ENCODE results near the gene GNAI3.

The GNAI3 gene

DNA sequence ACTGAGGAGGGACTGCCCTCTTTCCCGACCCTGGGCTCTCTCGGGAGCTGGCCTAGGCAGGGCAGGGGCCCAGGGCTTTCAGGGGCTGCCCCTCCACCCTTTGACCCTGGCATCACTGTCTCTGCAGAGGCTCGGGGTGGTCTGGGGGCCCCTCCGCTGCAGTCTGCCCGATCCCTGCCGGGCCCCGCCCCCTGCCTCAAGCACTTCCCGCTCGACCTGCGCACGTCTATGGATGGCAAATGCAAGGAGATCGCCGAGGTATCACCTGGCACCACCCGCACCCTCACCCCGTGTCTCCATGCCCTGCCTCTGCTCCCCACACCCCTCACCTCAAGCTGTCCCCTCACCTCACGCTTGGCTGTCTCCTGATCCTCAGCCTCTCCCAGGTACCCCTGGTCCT, 76.8 kb downstream of the GNAI3 start:
- no peak for DNase-seq

DNA sequence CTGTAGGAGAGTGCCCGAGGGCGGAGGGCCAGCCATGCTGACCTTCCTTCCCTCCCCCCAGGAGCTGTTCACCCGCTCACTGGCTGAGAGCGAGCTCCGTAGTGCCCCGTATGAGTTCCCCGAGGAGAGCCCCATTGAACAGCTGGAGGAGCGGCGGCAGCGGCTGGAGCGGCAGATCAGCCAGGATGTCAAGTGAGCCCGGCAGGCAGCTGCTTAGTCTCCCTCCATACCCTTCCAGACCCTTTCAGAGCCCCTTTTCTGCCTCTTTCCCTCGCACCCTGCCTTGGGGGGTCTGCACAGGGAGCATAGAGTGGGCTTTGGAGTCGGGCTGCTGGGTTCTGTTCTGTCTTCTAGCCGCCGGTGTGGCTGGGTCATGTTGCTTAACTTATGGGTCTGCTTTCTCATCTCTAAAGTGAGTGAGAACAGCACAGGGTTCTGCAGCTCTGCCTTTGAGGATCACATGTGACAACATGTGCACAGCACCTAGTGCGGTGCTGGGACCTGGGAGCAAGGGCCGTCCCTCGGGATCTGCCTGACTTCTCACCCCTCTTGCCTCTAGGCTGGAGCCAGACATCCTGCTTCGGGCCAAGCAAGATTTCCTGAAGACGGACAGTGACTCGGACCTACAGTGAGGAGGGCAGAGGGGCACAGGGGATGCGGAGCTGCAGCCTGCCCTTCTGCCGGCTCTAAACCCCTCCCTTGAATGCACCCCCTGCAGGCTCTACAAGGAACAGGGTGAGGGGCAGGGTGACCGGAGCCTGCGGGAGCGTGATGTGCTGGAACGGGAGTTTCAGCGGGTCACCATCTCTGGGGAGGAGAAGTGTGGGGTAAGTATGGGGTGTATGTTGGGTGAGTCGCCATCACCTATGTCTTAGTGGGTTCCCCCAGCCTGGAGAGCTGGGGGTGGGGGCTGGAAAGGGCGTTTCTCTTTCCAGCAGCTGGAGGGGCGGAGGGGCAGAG, 77.5 kb downstream of the GNAI3 start:
- DNase-seq, result no peak

DNA sequence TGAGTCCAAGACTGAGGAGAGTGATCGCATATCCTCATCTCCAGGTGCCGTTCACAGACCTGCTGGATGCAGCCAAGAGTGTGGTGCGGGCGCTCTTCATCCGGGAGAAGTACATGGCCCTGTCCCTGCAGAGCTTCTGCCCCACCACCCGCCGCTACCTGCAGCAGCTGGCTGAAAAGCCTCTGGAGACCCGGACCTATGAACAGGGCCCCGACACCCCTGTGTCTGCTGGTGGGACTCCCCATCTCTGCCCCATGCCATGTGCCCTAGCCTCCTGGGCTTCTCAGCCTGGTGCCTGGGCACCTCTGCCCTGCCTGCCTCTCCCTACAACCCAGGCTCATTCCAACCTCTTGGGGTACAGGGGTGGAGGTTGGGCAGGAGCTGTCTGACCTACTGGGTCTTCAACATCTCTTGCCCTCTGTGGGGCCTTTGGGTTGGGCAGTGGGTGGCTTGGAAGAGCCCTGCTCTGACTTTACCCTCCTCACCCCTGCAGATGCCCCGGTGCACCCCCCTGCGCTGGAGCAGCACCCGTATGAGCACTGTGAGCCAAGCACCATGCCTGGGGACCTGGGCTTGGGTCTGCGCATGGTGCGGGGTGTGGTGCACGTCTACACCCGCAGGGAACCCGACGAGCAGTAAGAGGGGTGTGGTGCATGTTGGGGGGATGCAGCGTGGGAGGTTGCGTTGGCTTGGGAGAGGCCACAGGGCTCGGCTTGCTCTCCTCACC, 78.4 kb downstream of the GNAI3 start:
- DNase-seq, result no peak

DNA sequence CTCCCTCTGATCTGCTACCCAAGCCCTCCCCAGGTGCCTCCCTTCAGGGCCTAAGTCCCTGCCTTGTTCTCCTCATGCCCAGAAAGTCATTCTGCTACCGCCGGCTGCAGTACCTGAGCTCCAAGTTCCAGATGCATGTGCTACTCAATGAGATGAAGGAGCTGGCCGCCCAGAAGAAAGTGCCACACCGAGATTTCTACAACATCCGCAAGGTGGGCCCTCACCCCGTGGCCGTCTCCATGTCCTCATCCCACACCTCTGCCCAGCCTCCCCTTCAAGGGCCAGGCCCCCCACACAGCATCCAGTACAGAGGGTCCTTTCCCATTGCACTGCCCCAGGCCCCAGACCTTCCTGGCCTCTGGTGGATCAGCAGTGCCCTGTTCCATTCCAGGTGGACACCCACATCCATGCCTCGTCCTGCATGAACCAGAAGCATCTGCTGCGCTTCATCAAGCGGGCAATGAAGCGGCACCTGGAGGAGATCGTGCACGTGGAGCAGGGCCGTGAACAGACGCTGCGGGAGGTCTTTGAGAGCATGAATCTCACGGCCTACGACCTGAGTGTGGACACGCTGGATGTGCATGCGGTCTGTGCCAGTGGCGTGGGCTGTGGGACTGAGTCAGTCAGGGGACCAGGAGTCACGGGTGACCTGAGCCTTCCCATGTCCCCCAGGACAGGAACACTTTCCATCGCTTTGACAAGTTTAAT, 79.4 kb downstream of the GNAI3 start:
- no peak for DNase-seq

DNA sequence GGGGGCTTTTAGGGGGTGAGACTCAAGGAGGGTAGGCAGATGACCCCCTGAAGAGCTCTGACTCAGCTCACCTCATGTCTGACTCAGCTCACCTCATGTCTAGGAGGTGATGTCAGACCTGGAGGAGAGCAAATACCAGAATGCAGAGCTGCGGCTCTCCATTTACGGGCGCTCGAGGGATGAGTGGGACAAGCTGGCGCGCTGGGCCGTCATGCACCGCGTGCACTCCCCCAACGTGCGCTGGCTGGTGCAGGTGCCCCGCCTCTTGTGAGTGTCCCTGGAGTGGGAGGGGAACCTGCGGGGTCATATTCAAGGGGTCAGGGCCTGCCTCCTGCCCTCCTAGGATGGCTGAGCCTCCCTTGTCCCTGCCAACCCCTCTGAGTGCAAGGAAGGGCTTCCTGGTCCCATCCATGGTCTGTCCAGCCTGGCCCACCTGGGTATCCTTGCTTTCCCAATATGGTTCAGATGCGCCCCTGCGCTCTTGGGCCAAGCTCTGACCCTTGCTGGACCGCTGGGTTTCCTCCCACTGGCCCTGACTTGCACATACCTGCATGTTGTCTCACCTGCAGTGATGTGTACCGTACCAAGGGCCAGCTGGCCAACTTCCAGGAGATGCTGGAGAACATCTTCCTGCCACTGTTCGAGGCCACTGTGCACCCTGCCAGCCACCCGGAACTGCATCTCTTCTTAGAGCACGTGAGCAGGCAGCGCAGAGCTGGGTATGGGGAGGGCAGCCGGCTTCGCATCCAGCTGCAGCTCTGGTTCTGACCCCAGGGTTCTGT, 80.3 kb downstream of the GNAI3 start:
- no peak for DNase-seq

DNA sequence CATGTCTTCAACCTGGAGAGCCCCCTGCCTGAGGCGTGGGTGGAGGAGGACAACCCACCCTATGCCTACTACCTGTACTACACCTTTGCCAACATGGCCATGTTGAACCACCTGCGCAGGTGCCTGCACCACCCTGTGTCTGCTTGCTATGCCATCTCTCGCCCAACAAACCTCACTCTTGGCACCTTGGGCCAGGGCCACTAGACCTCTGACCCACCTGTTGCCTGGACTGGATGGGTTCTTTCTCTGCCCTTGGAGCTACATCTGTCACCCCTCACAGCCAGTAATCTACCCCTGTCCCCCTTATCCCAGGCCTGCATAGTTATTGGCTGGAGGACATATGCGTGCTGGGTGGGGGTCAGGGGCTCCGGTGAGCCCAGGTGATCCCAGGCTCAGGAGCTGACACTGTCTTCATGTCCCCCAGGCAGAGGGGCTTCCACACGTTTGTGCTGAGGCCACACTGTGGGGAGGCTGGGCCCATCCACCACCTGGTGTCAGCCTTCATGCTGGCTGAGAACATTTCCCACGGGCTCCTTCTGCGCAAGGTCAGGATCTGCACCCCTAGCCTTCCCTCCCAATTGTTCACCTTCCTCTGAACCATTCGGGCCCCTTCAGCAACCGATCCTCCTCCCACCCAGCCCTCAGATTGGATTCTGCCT, 81.1 kb downstream of the GNAI3 start:
- DNase-seq, result no peak

DNA sequence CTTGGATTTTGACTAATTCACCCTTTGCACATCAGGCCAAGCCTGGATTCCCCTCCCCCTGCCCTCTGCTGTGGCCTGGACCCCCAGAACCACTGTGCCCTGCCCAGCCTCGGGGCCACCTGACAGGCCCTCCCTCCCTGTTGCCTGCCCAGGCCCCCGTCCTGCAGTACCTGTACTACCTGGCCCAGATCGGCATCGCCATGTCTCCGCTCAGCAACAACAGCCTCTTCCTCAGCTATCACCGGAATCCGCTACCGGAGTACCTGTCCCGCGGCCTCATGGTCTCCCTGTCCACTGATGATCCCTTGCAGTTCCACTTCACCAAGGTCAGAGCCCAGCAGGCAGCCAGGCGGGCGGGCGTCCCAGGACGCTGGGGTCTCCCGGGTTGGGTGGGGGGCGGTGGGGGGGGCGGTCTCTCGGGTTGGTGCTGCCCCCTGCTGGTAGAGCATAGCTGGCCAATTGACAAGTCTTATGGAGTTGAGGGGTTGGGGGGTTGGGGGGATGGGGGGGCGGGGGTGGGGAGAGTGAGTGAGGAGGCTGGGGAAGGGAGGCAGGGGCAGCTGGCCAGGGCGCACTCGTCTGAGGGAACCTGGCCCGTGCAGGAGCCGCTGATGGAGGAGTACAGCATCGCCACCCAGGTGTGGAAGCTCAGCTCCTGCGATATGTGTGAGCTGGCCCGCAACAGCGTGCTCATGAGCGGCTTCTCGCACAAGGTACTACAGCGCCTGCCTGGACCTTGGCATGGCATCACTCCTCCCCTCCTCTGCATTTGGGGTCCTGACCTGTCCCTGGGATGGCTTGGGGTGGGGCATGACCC, 81.9 kb downstream of the GNAI3 start:
- no peak for DNase-seq

DNA sequence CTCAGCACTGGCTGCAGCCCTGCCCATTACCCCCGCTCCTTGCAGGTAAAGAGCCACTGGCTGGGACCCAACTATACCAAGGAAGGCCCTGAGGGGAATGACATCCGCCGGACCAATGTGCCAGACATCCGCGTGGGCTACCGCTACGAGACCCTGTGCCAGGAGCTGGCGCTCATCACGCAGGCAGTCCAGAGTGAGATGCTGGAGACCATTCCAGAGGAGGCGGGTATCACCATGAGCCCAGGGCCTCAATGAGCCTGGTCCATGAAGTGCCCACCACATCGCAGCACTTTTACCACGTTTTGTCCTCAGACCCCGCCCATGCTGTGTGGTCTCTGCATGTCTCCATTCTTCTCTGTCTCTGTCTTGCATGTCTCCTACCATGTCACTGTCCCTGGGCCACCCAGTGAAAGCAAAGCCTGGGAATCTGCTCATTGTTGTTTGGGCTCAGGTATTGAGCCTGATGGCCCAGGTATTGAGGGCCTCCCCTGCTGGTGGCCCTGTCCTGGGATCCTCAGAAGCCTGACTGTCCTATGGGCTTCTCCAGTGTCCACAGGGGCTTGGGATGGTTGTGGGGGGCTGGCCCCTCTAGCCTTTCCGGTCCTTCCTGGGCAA, 82.6 kb downstream of the GNAI3 start:
- no peak for DNase-seq

DNA sequence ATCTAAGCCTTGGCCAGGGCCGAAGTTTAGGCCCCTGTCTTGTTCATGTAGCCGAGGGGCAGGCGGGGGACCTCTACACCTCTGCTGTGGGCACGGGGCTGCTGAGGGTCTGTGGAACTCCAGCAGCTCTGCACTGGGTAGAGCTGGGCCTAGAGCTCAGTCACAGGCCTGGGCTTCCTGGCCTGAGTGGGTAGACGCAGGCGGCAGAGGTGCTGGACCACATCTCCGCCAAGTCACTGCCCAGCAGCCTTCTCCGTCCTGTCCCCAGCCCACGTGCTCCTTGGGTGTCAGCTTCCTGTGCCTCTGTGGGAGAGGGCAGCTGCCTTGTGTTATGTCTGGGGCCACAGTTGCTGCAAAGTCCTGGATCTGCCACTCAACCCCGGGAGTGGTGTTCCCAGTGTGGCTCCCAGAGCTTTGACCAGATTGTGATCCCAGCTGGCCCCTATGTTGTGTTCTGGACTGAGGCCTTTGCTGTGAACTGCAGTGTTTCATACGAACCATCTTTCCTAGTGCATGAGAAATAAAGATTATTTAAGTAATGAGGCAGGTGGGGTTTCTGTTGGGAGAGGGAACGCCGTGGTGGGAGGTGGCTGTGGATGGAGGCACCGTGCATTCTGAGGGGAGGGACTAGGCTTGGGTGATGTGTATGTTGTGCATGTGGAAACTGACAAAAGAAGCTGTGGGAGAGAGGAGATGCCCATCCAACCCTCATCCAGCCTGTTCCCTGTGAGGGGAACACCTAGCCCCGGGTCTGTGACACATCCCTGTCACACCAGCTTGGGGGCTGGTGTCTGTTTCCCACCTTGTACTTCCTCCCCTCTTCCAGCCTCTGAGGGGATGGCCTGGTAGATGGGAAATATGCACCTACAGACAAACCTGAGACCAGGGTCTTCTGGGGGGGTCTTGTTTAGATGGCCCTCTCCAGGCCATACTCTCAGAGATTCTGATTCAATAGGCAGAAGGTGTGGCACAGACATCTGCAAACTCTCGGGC, 83.4 kb downstream of the GNAI3 start:
- DNase-seq, result no peak

DNA sequence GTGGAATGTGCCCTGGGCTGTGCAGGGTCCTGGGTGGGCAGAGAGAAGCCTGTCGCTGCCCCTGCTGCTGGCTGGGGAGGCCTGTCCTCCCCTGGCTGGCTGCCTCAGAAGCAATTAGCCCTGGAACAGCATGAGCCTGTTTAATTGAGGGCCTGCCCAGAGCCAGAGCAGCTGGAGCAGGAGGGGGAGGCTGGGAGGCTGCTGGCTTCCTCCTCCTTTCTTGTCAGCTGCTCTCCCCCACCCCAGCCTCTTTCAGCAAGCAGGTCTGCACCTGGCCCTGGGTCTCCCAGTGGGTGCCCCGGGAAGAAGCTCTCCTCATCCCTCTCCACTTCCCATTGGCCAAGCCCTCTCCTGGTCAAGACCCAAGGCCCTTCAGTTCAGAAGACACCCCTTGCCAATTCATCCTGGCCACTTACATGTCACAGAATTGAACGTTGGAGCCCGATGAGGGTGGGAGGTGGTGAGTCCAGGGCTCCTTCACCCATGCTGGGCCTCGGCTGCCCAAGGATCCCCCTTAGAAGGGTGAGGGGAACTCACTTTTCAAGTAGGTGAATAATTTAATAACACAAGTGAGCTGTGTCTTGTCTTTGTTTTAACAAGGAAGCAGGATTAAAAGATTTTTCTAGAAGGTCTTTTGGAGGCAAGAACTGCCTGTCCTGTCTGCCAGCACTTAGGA, 84.4 kb downstream of the GNAI3 start:
- peak; percentile 94 for DNase-seq

DNA sequence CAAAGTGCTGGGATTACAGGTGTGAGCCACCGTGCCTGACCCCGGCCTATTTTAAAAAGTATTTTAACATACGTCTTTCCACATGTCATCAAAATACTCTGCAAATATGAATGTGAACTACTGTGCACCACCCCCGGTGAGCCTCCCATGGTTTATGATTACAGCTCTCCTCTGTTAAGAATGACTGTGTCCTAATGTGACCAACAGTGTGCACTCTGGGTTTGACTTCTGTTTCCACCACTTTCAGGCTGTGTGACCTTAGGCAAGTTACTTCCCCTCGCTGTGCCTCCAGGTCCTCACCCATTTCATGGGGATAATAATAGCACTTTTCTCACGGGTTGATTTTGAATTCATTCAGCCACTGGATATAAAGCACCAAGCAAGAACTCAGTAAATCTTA, 85.9 kb downstream of the GNAI3 start:
- no peak for DNase-seq

DNA sequence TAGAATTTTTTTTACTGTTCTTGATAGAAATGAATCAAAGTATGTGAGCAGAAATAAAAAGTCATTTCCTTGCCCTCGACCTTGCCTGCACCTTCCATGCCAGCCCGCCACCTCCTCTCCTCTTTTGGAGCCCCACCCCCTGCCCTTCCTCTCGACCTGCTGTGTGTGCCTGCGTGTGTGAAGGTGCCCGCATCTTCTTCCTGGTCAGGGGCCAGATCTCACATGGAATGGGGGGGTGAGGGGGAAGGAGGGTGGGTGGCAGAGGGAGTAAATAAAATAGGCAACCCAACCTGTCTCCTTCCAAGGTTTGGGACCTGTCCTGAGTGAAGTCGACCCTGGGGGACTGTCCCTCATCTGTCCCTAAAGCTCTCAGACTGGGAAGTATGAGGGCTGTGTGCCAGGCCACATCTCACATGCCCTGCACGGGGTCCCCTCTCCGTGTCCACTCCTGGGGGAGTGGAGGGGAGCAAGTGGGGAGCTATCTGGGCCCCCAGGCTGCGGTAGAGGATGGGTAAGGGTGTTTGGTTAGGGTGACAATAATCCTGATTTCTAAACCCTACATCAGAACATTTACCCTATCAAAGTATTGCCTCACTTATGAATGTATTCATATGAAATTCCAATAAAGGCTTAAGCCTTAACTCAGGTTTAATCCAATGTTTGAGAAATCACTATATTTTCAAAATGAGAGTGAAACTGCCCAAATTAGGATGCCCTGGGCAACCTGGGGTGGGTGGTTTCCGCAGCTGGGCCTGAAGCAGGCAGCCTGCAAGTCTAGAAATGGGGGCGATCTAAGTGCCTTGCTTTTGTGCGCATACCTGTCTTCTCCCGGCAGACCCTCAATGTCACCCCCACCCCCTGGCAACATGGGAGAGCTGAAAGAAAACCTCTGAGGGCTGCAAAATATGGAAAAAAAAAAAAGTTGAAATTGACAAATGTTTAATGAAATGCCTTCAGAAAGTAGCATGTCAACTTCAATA, 86.6 kb downstream of the GNAI3 start:
- no peak for DNase-seq

DNA sequence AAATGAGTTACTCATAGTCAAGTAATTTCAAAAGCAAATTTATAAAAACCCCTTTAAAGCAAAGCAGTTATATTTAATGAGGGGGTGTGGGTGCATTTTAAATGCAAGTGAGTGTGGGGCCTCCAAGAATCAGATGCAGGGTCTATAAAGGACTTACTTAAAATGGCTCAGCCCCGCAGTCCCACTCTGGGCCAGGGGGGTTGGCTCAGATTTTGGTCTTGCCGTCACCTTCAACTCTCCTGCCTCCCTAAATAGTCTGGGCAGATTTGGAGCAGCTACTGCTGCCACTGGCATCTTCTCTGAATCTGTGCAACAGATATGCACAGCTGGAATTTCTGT, 87.4 kb downstream of the GNAI3 start:
- no peak for DNase-seq

DNA sequence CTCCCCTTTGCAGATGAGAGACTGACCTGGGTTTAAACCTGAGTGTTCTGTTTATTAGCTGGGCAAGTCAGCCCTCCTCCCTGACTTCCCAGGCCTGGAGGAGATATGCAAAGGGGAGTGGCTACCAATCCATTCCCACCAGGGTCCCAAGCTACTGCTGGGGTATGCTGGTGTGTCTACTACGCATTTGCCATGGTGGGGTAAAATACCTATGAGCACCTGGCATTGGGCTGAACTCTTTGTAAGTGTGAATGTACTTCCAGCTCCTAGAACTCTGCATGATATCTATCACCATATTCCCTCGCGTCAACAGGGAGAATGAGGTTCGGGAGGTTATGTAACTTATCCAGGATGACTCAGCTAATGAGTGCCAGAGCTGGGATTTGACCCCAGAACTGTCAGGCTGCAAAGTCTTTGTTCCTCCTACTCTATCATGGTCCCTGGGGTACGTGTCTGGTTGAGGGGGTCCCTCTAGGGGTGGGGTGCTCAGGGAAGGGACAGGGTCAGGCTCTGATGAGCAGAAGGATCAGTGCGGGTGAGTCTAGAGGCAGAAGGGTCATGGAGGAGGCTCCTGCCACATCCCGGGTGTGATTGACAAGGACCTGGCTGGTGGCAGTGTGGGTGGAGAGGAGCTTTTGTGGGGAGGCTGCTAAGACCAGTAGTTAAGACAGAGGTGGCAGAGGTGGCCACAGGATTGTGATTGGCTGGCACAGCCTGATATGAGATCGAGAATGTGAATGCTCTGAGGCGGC, 88.0 kb downstream of the GNAI3 start:
- no peak for DNase-seq

DNA sequence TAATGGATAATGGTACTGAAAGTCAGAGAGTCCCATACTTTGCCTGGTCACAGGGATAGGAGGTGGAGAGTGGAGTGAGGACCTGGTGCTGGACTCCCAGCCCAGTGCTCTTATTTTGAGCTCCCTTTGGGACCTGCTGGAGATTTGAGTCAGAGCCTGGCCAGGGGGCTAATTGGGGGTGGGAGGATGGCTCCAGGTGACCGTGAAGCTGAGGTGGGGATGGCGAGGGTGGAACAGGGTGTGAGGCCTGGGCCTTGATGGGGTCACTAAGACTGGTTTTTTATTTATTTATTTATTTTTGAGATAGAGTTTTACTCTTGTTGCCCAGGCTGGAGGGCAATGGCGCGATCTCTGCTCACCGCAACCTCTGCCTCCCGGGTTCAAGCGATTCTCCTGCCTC, 89.0 kb downstream of the GNAI3 start:
- no peak for DNase-seq

DNA sequence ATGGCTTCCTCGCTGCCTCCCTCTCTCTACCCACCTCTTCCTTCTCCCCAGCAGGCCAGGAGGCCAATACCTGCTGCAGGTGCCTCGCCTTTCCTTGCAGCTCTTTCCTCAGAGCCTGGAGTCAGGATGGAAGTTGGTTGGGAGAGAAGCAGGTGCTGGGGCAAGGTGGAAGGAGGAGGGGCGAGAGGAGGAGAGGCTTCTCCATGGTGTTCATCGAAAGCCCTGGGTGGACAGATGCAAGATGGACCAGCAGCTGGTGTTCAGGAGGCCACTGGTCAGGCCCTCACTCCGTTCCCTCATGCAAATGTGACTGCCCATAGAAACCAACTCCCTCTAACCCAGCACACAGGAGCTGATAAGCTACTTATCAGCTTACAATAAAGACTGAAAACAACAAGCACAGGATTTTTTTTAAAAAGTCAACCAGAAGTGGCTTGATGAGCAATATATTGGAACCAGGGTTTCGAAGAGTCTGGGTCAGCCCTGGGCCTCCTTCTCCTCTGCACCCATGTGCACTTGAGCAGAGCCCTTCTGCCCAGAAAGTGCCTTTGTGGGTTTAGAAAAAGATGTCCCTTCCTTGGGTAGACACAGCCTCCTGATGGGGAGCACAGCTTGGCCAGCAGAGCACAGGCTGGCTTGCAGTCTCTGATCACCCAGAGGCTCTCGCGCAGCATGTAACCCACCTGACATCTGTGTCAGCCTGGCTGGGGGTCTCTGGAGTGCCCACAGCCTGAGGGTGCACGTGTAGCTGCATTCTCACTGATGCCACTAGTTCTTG, 90.8 kb downstream of the GNAI3 start:
- DNase-seq, result no peak

Measured in NCI-H1092 treated with DMSO at 0.1 percent for 48 hours (cell line).